Parathyroid adenoma (tissue), 2 donors: ENCODE measurements around the gene NMT2.
A peak's percentile ranks its signal among the peaks of the same experiment; 100 is the strongest.

ENCODE experiments used
- H2AFZ ChIP-seq: fragments of 300-600 bp; sonication (generic); one replicate; pipeline ENCODE4 v1.7.0; 2017; ENCODE audit warnings: antibody characterized with exemption, mild to moderate bottlenecking
- H3K27ac ChIP-seq: fragments of 300-600 bp; sonication (generic); one replicate; pipeline ENCODE4 v1.7.0; 2017
- H3K27me3 ChIP-seq: fragments of 300-600 bp; sonication (generic); one replicate; pipeline ENCODE4 v1.7.0; 2017; ENCODE audit warnings: low read length; ENCODE audit not compliant: control insufficient read depth, insufficient read depth
- H3K36me3 ChIP-seq: fragments of 300-600 bp; sonication (generic); one replicate; pipeline ENCODE4 v1.7.0; 2017; ENCODE audit warnings: low read length; ENCODE audit not compliant: control insufficient read depth, insufficient read depth
- H3K4me1 ChIP-seq: fragments of 300-600 bp; sonication (generic); one replicate; pipeline ENCODE4 v1.7.0; 2017; ENCODE audit warnings: control low read depth
- H3K4me2 ChIP-seq: fragments of 300-600 bp; sonication (generic); one replicate; pipeline ENCODE4 v1.7.0; 2017; ENCODE audit warnings: low read length
- H3K4me3 ChIP-seq: fragments of 300-600 bp; sonication (generic); one replicate; pipeline ENCODE4 v1.7.0; 2017; ENCODE audit warnings: low read depth, low read length
- H3K79me2 ChIP-seq: fragments of 300-600 bp; sonication (generic); one replicate; pipeline ENCODE4 v1.7.0; 2017; ENCODE audit warnings: control low read depth
- H3K9ac ChIP-seq: fragments of 300-600 bp; sonication (generic); one replicate; pipeline ENCODE4 v1.7.0; 2017; ENCODE audit warnings: mild to moderate bottlenecking
- H3K9me3 ChIP-seq: fragments of 300-600 bp; sonication (generic); one replicate; pipeline ENCODE4 v1.7.0; 2017; ENCODE audit warnings: low read length; ENCODE audit not compliant: control insufficient read depth
- CTCF ChIP-seq: fragments of 300-600 bp; sonication (generic); IDR thresholded peaks from one replicate; pipeline ENCODE4 v1.7.0; 2017; ENCODE audit warnings: antibody characterized with exemption, mild to moderate bottlenecking
- donor health status: primary hyperparathyroidism.

NMT2 gene

DNA sequence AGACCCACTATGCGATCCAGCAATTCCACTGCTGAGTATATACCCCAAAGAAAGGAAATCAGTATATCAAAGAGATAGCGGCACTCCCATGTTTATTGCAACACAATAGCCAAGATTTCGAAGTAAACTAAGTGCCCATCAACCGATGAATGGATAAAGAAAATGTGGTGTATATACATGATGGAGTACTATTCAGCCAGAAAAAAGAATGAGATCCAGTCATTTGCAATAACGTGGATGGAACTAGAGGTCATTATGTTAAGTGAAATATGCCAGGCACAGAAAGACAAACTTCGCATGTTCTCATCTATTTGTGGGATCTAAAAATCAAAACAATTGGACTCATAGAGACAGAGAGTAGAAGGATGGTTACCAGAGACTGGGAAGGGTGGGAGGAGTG is 7.1 kb upstream of the NMT2 start:
- Histone ChIP-seq H3K79me2 (no peaks in the 10 kb centered on the region), H3K9me3 (no peaks in the 10 kb centered on the region), H3K9ac (no peak overlapping the region), H3K4me3 (no peak overlapping the region), H3K4me1 (peaks cover 6% of the 10 kb centered on the region), H3K4me2 (no peak overlapping the region), H3K27ac (no peak overlapping the region), H2AFZ (no peak overlapping the region), H3K27me3 (no peaks in the 10 kb centered on the region), H3K36me3 (no peaks in the 10 kb centered on the region)
- TF ChIP-seq CTCF: no peak

DNA sequence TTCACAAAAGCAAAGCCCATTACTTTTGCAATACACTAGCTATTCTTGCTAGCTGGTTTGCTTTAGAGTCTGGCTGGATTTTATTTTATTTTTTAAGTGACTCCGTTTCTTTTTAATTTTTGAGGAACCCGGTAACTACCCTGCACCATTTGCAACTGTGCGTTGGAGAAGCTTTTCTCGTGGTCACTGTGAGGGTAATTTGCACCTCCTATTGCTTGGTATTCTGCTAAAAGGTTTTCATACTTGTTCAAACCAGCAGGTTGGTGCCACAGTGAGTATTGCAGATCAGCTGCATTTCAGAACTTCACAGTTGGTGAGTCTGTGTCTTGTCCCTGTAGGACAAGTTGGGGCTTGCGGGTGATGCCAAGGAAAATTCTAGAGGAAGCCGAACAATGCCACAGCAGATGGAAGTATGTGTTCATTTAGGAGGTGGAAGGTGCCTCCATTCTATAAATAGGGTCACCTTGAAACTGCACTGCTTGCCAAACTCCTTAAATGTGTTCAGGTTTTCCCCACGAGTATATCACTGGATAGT is 3.9 kb upstream of the NMT2 start:
- Histone ChIP-seq H2AFZ (no peak overlapping the region), H3K27me3 (no peaks in the 10 kb centered on the region), H3K9me3 (no peaks in the 10 kb centered on the region), H3K36me3 (no peaks in the 10 kb centered on the region), H3K4me2 (no peak overlapping the region), H3K9ac (no peak overlapping the region), H3K4me3 (no peak overlapping the region), H3K27ac (no peak overlapping the region), H3K4me1 (peaks cover 19% of the 10 kb centered on the region), H3K79me2 (peaks cover 3% of the 10 kb centered on the region)
- TF ChIP-seq CTCF: no peak

DNA sequence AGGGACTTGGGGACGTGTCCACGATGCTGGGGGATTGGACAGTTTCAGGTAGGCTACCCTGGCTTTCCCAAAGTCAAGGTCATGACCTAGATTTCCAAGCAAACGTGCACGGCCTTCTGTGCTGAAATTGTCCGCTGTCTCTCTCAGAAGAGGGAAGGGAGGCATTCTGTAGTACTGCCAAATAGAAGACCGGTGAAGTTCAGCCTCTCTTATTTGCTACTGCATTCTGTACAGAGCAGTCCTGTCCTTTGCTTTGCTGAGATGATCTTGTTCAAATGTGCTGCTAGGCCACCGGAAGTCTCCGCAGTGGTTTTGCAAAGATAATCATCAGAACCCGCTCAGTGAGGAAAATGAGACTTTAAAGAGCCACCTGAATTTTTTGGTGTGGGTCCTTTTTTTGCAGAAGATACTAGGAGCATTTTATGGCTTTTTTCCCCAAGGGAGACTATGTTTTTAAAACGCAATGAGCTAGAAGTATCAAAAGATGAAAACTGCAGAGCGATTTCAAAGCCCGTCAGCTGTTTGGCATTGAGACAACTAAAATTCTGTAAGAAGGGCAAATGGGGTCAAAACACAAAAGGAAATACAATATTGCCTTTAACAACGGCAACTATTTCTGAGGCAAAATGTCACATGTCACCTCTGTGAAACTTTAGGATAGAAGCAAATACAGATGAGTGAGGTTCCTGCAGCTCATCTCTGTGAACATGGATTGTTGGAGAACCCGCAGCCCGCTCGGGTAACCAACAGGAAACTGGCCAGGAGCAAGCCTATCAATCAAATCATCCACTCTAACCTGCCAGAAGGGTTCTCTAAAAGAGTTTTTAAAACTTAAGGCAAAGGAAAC is 1.3 kb upstream of the NMT2 start:
- Histone ChIP-seq H3K36me3 (no peaks in the 10 kb centered on the region), H3K9me3 (no peaks in the 10 kb centered on the region), H2AFZ (peak overlapping the region; percentile 69), H3K27me3 (no peaks in the 10 kb centered on the region), H3K4me3 (peak overlapping the region; percentile 52), H3K9ac (no peak overlapping the region), H3K79me2 (peaks cover 12% of the 10 kb centered on the region), H3K4me1 (peaks cover 19% of the 10 kb centered on the region), H3K27ac (peak overlapping the region; percentile 84), H3K4me2 (peak overlapping the region; percentile 80)
- TF ChIP-seq CTCF: no peak

GRCh38 chr10:15168786-15169554 is 477 bp upstream of the NMT2 start:
- H3K4me3 ChIP-seq: peak overlapping the region; percentile 52
- peak overlapping the region; percentile 69 for H2AFZ ChIP-seq
- H3K36me3 ChIP-seq: no peaks in the 10 kb centered on the region
- peaks cover 19% of the 10 kb centered on the region for H3K4me1 ChIP-seq
- H3K27me3 ChIP-seq: no peaks in the 10 kb centered on the region
- H3K4me2 ChIP-seq: peak overlapping the region; percentile 80
- no peak for TF ChIP-seq CTCF
- H3K27ac ChIP-seq: peak overlapping the region; percentile 84
- H3K79me2 ChIP-seq: peaks cover 19% of the 10 kb centered on the region
- no peak overlapping the region for H3K9ac ChIP-seq
- no peaks in the 10 kb centered on the region for H3K9me3 ChIP-seq
